Raji (cell line): Measurements from ENCODE around the gene SLC9A8.

Experiments
- POLR2A ChIP-seq: IDR thresholded peaks from 2 replicates; pipeline ENCODE4 v1.6.1; 2011; ENCODE audit warnings: low read depth, low read length, control low read depth; ENCODE audit not compliant: insufficient read depth

Gene SLC9A8

DNA sequence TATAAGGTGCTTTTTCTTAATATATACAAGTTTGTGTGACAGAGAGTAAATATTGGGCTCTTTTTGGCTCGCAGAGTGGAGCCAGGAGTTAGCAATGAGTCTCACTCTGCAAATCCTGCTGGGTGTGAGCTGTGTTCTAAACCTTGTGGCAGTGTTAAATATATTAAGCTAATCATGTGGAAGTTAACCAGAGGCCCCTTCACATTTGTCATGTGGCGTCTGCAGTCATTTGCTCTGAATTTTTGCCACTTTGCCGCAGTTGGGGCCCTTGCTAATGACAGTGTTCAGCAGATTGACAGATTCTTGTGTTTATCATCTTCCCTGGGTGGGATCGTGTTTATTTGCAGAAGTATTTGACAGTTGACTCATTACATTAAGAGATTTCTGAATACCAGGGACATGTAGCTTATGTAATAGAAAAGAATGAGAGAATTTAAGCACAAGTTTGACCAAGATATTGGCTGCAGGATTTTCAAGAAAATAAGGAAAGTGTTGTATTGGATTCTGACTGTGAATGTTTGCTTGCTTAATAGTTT lies 64.8 kb downstream of the SLC9A8 start:
- TF ChIP-seq POLR2A = no peak

DNA sequence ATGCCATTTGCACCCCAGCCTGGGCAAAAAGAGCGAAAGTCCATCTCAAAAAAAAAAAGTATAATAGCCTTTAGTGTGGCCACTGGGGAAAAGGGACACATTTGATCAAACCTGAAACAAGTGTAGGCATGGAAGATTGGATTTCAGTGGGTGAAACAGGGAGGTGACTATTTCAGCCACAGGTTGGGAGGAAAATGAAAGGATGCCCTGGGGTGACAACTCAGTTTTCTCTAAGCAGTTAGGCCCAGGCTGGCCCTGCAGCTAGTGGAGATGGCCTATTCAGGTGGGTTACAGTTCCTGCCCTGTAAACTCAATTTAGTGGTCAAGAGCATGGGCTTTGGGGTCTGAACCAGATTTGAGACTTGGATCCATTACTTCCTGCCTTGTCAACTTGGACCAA lies 66.3 kb downstream of the SLC9A8 start:
- TF ChIP-seq POLR2A = no peak

DNA sequence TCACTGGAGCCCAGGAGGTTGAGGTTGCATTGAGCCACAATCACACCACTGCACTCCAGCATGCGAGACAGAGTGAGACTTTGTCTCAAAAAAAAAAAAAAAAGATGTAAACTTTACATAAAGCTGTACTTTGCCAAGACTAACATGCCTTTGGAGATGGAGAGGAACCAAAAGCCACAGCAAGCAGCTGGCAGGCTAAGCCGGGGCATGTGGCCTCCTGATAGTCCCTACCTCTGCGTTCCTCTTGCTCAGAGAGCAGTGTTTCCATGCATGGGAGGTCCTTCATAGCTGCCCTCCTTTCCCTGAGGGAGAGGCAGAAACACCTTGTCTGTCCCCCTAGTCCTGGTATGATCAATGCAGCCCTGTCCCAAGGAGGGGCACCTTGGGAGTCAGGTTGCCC lies 67.5 kb downstream of the SLC9A8 start:
- TF ChIP-seq POLR2A = no peak

GRCh38 chr20:49880724-49881445 lies 68.3 kb downstream of the SLC9A8 start:
- TF ChIP-seq POLR2A = no peak

GRCh38 chr20:49882171-49882970 lies 69.7 kb downstream of the SLC9A8 start:
- TF ChIP-seq POLR2A = no peak

GRCh38 chr20:49883246-49883802 lies 70.7 kb downstream of the SLC9A8 start:
- TF ChIP-seq POLR2A = no peak

- TF ChIP-seq POLR2A = no peak
Observed at GRCh38 chr20:49885558-49886332, 73.1 kb downstream of the SLC9A8 start.

DNA sequence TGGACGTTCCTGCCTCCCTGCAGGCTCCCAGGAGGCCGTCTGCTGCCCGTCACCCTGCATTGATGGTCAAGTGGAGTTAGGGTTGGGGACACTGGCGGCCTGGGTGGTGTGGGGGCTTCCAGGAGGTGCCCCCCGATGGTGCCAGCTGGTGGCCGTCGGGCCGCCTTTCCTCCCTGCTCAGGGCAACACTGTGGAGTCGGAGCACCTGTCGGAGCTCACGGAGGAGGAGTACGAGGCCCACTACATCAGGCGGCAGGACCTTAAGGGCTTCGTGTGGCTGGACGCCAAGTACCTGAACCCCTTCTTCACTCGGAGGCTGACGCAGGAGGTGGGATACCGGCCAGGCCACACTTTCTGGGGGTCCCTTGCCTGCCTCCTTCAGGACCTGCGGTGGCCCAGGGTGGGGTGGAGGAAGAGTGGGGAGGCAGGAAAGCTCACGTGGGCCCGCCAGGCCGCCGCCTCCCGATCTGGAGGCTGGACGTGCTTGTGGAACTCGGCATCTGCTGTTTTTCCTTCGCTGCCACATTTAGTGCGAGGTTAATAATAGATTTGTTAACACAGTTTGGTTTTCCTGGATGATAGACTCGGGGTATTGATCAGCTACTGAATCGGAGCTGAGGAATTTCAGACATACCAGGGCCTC lies 74.1 kb downstream of the SLC9A8 start:
- TF ChIP-seq POLR2A = no peak

DNA sequence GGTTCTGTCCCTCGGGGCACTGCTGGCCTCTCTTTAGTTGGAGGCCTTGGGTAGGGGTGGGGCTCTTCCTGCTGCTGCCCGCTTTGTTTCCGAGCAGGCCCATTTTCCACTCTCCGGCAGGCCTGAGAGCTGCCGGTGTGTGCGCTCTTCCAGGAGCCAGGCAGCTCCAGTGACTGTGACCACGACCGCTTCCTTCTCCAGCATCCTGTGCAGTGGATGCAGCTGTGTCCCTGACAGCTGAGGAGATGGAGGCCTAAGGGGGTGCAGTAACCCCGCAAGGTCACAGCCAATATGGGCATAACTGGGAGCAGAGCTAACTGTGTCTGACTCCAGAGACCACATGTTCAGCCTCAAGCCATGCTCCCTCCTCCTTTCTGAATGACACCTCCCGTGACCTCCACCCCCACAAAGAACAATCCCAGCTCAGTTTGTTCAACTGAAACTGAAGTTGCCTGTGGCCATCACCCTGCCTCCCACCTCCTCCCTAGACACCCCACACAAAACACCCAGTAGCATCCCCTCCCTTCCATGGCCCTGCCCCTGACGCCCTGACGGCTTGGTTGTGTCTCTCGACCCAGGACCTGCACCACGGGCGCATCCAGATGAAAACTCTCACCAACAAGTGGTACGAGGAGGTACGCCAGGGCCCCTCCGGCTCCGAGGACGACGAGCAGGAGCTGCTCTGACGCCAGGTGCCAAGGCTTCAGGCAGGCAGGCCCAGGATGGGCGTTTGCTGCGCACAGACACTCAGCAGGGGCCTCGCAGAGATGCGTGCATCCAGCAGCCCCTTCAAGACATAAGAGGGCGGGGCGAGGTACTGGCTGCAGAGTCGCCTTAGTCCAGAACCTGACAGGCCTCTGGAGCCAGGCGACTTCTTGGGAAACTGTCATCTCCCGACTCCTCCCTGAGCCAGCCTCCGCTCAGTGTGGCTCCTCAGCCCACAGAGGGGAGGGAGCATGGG lies 74.9 kb downstream of the SLC9A8 start:
- no peak for TF ChIP-seq POLR2A

GRCh38 chr20:49888212-49889000 lies 75.8 kb downstream of the SLC9A8 start:
- TF ChIP-seq POLR2A = no peak

- no peak for TF ChIP-seq POLR2A
Observed at GRCh38 chr20:49889001-49889934, 76.6 kb downstream of the SLC9A8 start.

GRCh38 chr20:49889935-49890333 lies 77.3 kb downstream of the SLC9A8 start:
- no peak for TF ChIP-seq POLR2A
